GM18951 (cell line): Measurements from ENCODE around the gene TTPAL.

Source experiments
- POLR2A ChIP-seq: IDR thresholded peaks from 4 replicates; pipeline ENCODE4 v1.6.1; 2011; ENCODE audit warnings: mild to moderate bottlenecking; ENCODE audit not compliant: insufficient read length, insufficient read depth; ENCODE audit errors: extremely low read depth
- in situ Hi-C: fragments of 300-500 bp; cut with MboI; formaldehyde crosslinking; loops from one replicate; pipeline ENCODE4 v1.12.0; 2022; ENCODE audit warnings: low sequenced_read_pairs, mixed read lengths, inconsistent platforms; ENCODE audit not compliant: unreplicated experiment

TTPAL gene

DNA sequence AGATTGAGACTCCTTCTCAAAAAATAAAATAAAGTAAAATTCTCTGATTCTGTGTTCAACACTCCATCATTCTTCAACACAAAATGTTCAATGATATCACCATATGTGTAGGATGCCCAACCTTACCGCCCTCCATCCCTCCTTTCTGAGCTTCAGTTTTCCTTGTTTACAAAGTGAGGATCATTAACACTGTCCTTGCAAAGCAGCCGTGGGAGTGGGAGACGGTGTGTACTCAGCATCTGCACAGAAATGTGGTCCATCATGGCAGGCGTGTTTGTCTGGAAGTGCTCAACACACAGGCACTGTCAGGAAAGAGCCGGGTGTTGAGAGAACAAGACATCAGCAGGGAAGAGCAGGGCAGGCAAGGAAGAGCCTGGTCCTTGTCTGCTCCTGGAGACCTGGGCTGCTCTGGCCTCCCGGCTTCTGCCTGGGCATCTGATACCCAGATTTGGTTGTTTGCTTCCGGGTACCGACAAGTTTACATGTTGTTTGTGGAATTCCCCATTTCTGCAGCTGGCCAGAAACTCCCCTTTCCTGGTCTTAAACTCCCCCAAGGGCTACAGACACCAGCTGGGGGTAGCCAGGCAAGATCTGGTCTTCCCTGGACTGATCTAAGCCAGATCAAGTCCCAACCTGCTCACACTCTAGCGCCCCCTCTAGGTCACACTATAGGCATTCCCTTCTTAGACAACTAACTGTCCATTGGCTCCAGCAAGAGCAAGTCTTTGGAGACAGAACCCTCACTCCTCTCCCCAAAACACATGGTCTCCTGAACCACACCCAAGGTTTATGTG is 26.7 kb upstream of the TTPAL start:
- in situ Hi-C loops = no loop called here

DNA sequence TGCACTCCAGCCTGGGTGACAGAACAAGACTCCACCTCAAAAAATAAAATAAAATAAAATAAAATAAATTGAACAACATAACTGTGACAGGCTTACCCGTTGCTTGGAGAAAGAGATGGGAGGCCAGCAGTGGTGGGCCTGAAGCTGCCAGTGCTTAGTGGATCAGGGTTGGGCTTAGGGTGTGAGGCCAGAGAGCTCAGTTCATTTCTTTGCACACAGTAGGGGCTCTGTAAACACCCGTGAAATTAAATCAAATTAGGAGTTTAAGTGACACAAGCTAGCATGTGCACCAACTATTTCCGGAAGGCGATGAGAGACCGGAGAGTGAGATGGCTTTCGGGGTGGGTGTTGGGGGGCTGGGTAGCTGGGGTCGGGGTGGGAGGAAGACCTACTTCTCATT is 25.8 kb upstream of the TTPAL start:
- in situ Hi-C loops = no loop called here
- TF ChIP-seq POLR2A = no peak

More for the DNA sequence above, 26.7 kb upstream of the TTPAL start:
- no peak for TF ChIP-seq POLR2A

DNA sequence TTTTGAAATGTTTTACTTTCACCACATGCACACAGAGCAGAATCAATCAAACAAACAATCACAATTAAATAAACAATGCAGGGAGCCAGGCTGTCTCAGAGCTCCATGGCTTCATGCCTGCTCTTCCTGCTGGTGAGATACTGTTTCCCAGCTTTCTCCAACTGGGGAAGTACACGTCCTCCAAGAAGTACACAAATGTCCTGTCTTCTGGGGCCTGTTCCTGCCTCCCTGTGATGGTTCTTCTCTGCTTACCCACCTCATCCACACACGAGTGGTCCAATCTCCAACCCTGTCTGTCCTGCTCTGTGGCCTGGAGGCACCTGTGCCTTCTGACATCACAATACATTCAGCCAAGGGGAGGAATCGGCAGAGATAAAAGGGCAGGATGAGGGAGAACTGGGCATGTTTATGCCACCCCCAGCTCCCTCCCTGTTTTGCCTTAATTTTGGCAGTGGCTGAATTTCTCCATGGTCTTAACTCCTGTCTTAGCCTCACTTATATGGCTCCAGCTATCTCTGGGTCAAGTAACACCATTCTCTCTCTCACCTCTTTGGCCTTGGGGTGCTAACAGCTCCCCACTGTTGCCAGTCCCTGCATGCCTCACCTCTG is 25.3 kb upstream of the TTPAL start:
- TF ChIP-seq POLR2A = no peak
- in situ Hi-C loops = no loop called here

DNA sequence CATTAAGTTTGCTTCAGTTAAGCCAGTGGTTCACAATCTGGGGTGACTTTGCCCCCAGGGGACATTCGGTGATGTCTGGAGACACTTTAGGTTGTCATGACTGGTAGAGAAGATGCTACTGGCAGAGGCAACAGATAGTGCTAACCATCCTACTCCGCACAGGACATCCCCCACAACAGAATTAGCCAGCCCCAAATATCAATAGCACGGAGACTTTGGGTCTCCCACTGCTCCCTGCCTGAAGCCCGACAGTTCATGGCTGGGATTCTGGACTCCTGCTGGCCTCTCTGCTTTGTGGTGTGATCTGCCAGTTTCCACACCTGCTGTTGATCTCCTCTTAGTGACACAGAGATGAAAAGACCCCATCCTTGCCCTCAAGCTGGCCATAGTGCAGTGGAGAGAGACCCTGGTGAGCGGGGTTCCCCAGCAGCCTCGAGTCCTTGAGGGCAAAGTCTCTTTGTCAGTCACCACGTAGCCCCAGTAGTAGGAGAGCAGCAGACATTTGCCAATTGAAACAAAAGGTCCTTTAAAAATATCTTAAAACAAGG is 24.7 kb upstream of the TTPAL start:
- in situ Hi-C loops = no loop called here
- TF ChIP-seq POLR2A = no peak

DNA sequence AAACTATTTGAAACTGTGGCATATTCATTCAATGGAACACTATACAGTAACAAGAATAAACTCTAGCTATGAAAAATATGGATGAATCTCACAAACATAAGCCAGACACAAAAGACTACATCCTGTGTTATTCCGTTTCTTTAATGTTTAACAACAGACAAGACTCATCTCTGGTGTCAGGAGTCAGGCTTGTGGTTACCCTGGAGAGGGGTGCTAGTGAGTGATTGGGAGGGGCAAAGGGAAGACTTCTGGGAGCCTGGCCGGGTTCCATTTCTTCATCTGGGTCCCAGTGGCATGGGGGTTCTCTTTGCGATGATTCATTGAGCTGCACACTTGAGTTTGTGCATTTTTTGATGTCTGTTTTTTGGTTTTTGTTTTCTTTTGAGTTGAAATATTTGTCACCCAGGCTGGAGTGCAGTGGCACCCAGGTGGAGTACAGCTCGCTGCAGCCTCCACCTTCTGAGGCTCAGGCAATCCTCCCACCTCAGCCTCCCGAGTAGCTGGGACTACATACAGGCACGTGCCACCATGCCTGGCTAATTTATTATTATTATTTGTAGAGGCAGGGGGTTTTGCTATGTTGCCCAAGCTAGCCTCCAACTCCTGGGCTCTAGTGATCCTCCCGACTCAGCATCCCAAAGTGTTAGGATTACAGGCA is 21.2 kb upstream of the TTPAL start:
- in situ Hi-C loops = no loop called here
- no peak for TF ChIP-seq POLR2A

DNA sequence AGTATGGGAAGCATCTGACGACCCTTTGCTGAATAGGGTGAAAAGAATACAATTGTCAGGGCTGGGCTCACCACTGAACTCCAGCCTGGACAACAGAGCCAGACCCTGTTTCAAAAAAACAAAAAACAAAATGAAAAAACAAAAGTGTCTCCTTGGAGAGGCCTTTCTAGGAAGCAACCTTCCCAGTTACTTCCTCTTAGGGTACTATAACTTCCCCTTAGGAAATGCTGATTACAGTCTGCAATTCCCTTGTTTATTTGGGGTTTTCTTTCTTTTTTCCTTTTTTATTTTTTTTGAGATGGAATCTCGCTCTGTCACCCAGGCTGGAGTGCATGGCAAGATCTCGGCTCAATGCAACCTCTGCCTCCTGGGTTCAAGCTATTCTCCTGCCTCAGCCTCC is 20.5 kb upstream of the TTPAL start:
- in situ Hi-C loops = no loop called here
- no peak for TF ChIP-seq POLR2A

DNA sequence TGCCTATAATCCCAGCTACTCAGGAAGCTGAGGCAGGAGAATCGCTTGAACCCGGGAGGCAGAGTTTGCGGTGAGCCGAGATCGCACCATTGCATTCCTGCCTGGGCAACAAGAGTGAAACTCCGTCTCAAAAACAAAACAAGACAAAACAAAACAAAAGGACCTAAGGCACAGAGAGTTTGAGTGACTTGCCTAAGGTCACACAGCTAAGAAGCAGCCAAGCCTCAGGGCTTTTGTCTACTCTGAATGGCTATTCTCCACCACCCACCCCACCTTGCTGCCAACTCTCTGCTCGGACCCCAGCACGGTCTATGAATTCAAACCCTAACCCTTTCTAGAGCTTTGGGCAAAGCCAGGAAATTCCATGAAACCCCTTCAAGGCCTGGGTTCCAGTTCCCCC is 19.1 kb upstream of the TTPAL start:
- in situ Hi-C loops = no loop called here
- no peak for TF ChIP-seq POLR2A

DNA sequence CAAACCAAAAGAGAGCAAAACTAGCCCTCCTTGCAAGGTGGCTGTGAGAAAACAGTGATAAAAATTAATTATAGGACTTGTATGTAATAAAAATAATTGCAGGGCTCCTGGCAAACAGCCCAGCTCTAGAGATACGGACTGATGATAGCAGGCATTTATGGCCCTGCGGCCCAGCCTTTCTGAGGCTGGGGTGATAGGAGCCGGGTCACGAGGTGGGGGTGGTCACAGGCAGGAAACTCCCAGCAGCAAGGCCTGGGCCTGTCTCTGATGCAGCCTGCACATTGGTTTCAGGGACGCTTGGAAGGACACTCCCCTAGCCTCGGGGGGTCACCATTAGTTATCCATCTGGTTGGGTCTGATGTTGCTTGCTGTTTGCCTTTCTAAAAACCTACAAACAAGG is 18.7 kb upstream of the TTPAL start:
- in situ Hi-C loops = no loop called here
- no peak for TF ChIP-seq POLR2A

DNA sequence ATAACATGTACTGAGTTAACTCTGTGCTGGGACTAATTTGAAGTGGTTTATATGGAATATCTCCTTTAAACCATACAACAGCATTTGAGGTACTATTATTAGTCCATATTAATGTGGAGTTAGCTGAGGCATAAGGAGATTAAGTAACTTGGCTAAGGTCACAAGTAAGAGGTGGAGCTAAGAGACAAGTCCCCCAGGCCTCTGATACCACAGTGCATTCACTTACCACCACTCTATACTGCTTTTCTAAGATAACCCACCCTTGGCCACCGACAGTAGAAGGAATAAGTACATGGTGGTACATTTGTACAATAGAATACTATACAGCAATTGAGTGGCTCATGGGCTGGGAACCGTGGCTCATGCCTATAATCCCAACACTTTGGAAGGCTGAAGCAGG is 16.4 kb upstream of the TTPAL start:
- in situ Hi-C loops = no loop called here
- no peak for TF ChIP-seq POLR2A

DNA sequence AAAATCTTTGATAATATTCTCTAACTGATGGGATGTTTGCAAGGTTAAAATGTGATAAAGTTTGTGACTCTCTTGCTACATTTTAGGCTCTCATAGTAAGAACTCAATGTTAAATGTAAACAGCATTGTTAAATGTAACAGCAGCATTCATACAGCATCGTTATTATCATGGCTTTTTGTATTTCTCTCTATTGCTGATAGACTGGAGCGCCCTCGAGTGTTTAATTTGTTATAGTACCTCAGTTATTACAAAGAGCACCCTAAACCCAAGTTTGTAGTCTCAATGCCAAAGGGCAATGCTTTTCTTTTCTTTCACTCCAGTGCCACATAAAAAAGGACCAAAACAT is 14.9 kb upstream of the TTPAL start:
- in situ Hi-C loops = no loop called here

DNA sequence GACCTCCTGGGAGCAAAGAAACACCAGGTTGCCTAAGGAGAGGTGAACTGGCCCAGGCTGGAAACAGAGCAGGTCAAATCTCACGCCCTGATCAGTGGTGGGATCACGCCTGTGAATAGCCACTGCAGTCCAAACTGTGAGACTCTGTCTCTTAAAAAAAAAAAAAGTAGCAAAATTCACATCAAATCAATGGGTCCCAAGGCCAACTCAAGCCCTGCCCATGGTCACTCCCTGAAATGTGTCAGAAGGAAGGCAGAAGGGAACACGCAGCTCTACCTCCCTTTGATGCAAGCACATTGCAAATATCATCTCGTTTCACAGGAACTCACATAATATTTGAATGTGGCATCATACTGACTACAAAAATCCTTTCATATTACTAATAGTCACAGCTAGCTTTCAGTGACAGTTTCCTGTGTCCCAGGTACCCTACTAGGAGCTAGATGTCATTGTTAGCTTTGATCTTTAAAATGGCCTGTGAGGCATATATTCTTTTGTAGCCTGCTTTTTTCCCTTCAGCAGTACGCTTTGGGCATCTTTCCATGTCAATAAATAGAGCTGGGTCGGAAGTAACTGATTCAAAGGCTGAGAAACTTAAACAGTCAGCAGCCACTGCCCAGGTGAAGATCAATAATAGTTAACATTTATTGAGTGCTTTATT is 14.4 kb upstream of the TTPAL start:
- in situ Hi-C loops = no loop called here
- no peak for TF ChIP-seq POLR2A

More for the DNA sequence above, 14.9 kb upstream of the TTPAL start:
- no peak for TF ChIP-seq POLR2A

DNA sequence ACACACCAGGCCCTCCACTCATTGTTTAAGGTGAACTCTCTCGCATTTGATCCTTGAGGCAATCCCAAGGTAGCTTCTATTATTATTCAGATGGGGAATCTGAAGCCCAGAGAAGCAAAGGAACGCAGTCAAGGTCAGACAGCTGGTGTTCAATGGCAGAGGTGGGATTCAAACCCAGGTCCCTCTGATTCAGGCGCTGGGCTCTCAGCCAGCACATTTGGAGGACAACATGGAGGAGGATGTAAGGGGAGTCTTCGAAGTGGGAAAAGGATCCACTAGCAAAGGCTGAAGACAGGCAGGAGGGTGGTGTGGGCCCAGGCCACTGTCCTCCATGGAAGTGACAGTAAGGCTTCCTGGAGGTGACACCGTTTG is 13.9 kb upstream of the TTPAL start:
- TF ChIP-seq POLR2A = no peak
- in situ Hi-C loops = no loop called here

DNA sequence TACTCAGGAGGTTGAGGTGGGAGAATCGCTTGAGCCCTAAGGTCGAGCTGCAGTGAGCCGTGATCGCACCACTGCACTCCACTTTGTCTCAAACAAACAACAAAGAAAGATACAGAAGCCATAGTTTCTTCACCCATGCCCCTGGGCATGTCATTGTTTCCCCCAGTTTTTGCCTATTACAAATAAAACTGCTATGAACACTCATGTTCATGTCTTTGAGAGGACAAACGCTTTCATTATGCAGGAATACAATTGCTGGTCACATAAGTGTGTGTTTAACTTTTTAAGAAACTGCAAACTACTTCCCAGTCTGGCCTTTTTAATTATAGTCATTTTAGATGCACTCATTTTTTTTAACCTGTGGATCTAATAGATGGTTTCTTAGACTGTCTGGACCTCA is 12.2 kb upstream of the TTPAL start:
- in situ Hi-C loops = no loop called here
- no peak for TF ChIP-seq POLR2A
